Liver (tissue), 2 donors: ENCODE measurements around the gene RBM39.

Experiments used
- ATF3 ChIP-seq: IDR thresholded peaks from 2 replicates; pipeline ENCODE4 v1.6.1; 2016; ENCODE audit warnings: antibody characterized with exemption
- GABPA ChIP-seq, 2 donors: IDR thresholded peaks in 1 of 2; conservative IDR thresholded peaks in 1 of 2; 2 replicates each; pipeline ENCODE4 v1.6.1; 2016; ENCODE audit warnings: antibody characterized with exemption in 2 of 2, mild to moderate bottlenecking in 1 of 2, moderate library complexity in 1 of 2
- donor health status: healthy.

DNA sequence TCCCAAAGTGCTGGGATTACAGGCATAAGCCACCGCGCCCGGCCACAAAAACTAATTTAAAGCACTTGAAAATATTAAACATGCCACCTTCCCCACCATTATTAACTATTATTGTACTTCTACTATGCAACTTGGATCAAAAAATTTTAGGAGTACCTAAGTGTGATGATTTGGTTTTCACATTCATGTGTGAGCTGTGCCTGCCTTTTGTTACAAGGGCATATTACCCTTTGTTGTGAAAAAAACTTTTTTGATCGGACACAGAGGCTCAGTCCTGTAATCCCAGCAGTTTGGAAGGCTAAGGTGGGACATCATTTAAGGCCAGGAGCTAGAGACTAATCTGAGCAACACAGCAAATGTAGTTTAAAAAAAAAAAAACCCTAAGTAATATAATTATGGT lies 25.7 kb downstream of the RBM39 start:
- TF ChIP-seq ATF3 (no peak), GABPA (IDR thresholded peaks at IDR 0.05 in 1 of 2, conservative IDR thresholded peaks at IDR 0.05 in 1 of 2) (no peak)
